SK-N-SH (cell line): Measurements from ENCODE around the gene VEGFD.

Experiments
- ELF1 ChIP-seq: IDR thresholded peaks from 2 replicates; pipeline ENCODE4 v1.4.0; 2012
- GATA2 ChIP-seq: sonication (generic); formaldehyde crosslinking; IDR thresholded peaks from 2 replicates; pipeline ENCODE4 v1.5.0; 2020; ENCODE audit warnings: mild to moderate bottlenecking, missing genetic modification reagents
- MAX ChIP-seq: IDR thresholded peaks from 2 replicates; pipeline ENCODE4 v1.4.0; 2012; ENCODE audit warnings: low read depth
- RAD21 ChIP-seq: IDR thresholded peaks from 2 replicates; pipeline ENCODE4 v1.6.1; 2012; ENCODE audit warnings: mild to moderate bottlenecking, low read length
- REST ChIP-seq: IDR thresholded peaks from 2 replicates; pipeline ENCODE4 v1.6.1; 2012; ENCODE audit warnings: mild to moderate bottlenecking, low read depth, low read length, moderate library complexity
- TCF12 ChIP-seq: IDR thresholded peaks from 2 replicates; pipeline ENCODE4 v1.4.0; 2012
- YY1 ChIP-seq: IDR thresholded peaks from 2 replicates; pipeline ENCODE4 v1.4.0; 2012; ENCODE audit warnings: low read depth, mild to moderate bottlenecking
- ZBTB33 ChIP-seq: IDR thresholded peaks from 2 replicates; pipeline ENCODE4 v1.4.0; 2012; ENCODE audit warnings: low read depth, borderline replicate concordance
- TF ChIP-seq, protein P1 (sequence below): fragments of 200-600 bp; sonication (generic); IDR thresholded peaks from 2 replicates; pipeline ENCODE4 v1.6.1; 2017; ENCODE audit warnings: antibody characterized with exemption, mild to moderate bottlenecking, moderate library complexity

GRCh38 chrX:15349046-15349445 is 35.2 kb downstream of the VEGFD start:
- TF ChIP-seq ELF1 (no peak), GATA2 (CRISPR knock-in tag) (no peak), MAX (no peak), REST (no peak), ZBTB33 (no peak), TCF12 (no peak), RAD21 (peak; percentile 91), YY1 (no peak)
- TF ChIP-seq, protein P1, sequence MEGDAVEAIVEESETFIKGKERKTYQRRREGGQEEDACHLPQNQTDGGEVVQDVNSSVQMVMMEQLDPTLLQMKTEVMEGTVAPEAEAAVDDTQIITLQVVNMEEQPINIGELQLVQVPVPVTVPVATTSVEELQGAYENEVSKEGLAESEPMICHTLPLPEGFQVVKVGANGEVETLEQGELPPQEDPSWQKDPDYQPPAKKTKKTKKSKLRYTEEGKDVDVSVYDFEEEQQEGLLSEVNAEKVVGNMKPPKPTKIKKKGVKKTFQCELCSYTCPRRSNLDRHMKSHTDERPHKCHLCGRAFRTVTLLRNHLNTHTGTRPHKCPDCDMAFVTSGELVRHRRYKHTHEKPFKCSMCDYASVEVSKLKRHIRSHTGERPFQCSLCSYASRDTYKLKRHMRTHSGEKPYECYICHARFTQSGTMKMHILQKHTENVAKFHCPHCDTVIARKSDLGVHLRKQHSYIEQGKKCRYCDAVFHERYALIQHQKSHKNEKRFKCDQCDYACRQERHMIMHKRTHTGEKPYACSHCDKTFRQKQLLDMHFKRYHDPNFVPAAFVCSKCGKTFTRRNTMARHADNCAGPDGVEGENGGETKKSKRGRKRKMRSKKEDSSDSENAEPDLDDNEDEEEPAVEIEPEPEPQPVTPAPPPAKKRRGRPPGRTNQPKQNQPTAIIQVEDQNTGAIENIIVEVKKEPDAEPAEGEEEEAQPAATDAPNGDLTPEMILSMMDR = peak; percentile 75
